ENCODE results near the gene KCTD7. TPM values are rescaled to one million over a fixed set of nuclear protein-coding genes. Genes with fewer than 3 reads are reported as not detected.

The KCTD7 gene
- total RNA-seq, 4 donors from 2014 or later: 8.7 to 23.5 (median 17.8) TPM

GRCh38 chr7:66639773-66640172 is 11.1 kb downstream of the KCTD7 start:
- TF ChIP-seq, protein P1, sequence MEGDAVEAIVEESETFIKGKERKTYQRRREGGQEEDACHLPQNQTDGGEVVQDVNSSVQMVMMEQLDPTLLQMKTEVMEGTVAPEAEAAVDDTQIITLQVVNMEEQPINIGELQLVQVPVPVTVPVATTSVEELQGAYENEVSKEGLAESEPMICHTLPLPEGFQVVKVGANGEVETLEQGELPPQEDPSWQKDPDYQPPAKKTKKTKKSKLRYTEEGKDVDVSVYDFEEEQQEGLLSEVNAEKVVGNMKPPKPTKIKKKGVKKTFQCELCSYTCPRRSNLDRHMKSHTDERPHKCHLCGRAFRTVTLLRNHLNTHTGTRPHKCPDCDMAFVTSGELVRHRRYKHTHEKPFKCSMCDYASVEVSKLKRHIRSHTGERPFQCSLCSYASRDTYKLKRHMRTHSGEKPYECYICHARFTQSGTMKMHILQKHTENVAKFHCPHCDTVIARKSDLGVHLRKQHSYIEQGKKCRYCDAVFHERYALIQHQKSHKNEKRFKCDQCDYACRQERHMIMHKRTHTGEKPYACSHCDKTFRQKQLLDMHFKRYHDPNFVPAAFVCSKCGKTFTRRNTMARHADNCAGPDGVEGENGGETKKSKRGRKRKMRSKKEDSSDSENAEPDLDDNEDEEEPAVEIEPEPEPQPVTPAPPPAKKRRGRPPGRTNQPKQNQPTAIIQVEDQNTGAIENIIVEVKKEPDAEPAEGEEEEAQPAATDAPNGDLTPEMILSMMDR (IDR thresholded peaks at IDR 0.05): no peak
- TF ChIP-seq POLR2A (IDR thresholded peaks at IDR 0.05): no peak
- Histone ChIP-seq H3K27ac (no peak overlapping the region), H3K36me3 (no peaks in the 10 kb centered on the region), H3K9me3 (no peaks in the 10 kb centered on the region), H3K27me3 (no peaks in the 10 kb centered on the region), H3K4me3 (no peak overlapping the region), H3K4me1 (no peaks in the 10 kb centered on the region)
- no peak for DNase-seq
- intact Hi-C loops (cut with DNase I; ENCODE audit: low total_unique reads): no loop called here

DNA sequence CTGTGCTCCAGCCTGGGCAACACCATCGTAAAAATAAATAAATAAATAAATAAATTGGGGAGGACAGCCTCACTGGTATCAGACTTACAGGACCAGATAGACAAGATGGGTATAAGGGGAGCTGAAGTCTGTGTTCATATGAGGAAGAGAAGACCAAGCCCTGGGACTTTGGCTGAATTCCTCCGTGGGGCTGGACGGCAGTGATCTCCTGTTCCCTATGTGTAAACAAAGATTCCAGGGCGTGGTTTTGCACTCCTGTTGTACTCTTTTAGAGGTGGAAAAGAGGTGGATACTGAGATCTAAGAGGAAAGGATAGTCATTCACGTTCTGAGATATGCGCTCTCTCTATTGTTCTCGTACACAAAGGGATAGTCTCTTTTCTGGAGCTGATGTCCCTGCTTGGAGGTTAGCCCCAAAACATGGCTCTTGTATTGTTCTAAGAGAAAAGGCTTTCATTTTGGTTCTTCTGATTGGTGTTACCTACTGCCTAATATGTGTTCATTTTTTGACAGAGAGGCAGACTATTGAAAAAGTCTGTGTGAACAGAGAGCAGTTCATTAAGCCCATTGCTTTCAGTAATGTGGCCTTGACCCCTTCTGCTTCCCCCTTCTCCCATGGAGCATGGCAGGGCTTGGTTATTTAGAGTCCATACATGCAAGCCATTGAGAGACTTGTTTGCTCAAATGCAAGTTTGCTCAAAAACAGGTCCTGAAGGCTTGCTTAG is 12.3 kb downstream of the KCTD7 start:
- H3K27me3 ChIP-seq: no peaks in the 10 kb centered on the region
- no peaks in the 10 kb centered on the region for H3K4me1 ChIP-seq
- H3K36me3 ChIP-seq: no peaks in the 10 kb centered on the region
- no peak overlapping the region for H3K4me3 ChIP-seq
- no peak overlapping the region for H3K27ac ChIP-seq
- intact Hi-C loops (cut with DNase I; ENCODE audit: low total_unique reads): no loop called here
- no peaks in the 10 kb centered on the region for H3K9me3 ChIP-seq
- DNase-seq: no peak
- no peak for TF ChIP-seq POLR2A (IDR thresholded peaks at IDR 0.05)
- TF ChIP-seq, protein P1 (IDR thresholded peaks at IDR 0.05): no peak

GRCh38 chr7:66641526-66641871 is 12.8 kb downstream of the KCTD7 start:
- no peak for DNase-seq
- Histone ChIP-seq H3K4me3 (no peak overlapping the region), H3K27me3 (no peaks in the 10 kb centered on the region), H3K27ac (no peak overlapping the region), H3K36me3 (no peaks in the 10 kb centered on the region), H3K9me3 (no peaks in the 10 kb centered on the region), H3K4me1 (no peaks in the 10 kb centered on the region)
- TF ChIP-seq, protein P1 (IDR thresholded peaks at IDR 0.05): no peak
- TF ChIP-seq POLR2A (IDR thresholded peaks at IDR 0.05): no peak
- intact Hi-C loops (cut with DNase I; ENCODE audit: low total_unique reads): no loop called here

GRCh38 chr7:66642186-66642585 is 13.5 kb downstream of the KCTD7 start:
- no peaks in the 10 kb centered on the region for H3K27me3 ChIP-seq
- no peaks in the 10 kb centered on the region for H3K36me3 ChIP-seq

GRCh38 chr7:66642932-66643331 is 14.3 kb downstream of the KCTD7 start:
- intact Hi-C loops (cut with DNase I; ENCODE audit: low total_unique reads): no loop called here
- H3K4me1 ChIP-seq: no peaks in the 10 kb centered on the region
- no peaks in the 10 kb centered on the region for H3K36me3 ChIP-seq
- no peaks in the 10 kb centered on the region for H3K27me3 ChIP-seq
- no peak for DNase-seq
- no peak overlapping the region for H3K4me3 ChIP-seq
- no peaks in the 10 kb centered on the region for H3K9me3 ChIP-seq
- TF ChIP-seq, protein P1 (IDR thresholded peaks at IDR 0.05): no peak
- no peak for TF ChIP-seq POLR2A (IDR thresholded peaks at IDR 0.05)
- H3K27ac ChIP-seq: no peak overlapping the region

More at GRCh38 chr7:66642186-66642585, 13.5 kb downstream of the KCTD7 start:
- no peak overlapping the region for H3K27ac ChIP-seq
- H3K4me3 ChIP-seq: no peak overlapping the region
- DNase-seq: no peak
- intact Hi-C loops (cut with DNase I; ENCODE audit: low total_unique reads): no loop called here
- TF ChIP-seq, protein P1 (IDR thresholded peaks at IDR 0.05): no peak
- no peak for TF ChIP-seq POLR2A (IDR thresholded peaks at IDR 0.05)
- no peaks in the 10 kb centered on the region for H3K4me1 ChIP-seq
- no peaks in the 10 kb centered on the region for H3K9me3 ChIP-seq
